NCI-H2171 (cell line): ENCODE data around the gene LCOR.

Experiments used
- DNase-seq: peaks from one replicate; lab custom pipeline; 2025; lab: John Stamatoyannopoulos, UW

The LCOR gene

GRCh38 chr10:97012470-97012869 is 180.4 kb downstream of the LCOR start:
- no peak for DNase-seq

- DNase-seq = no peak
Measured at GRCh38 chr10:97013568-97013967, 181.5 kb downstream of the LCOR start.

GRCh38 chr10:97013983-97014382 is 181.9 kb downstream of the LCOR start:
- no peak for DNase-seq

- DNase-seq = no peak
Measured at GRCh38 chr10:97015240-97015639, 183.1 kb downstream of the LCOR start.

GRCh38 chr10:97016728-97017473 is 184.8 kb downstream of the LCOR start:
- no peak for DNase-seq

- DNase-seq = no peak
Measured at GRCh38 chr10:97017474-97017903, 185.4 kb downstream of the LCOR start.

- no peak for DNase-seq
Measured at GRCh38 chr10:97018251-97019212, 186.4 kb downstream of the LCOR start.

- no peak for DNase-seq
Measured at GRCh38 chr10:97019213-97019844, 187.2 kb downstream of the LCOR start.

GRCh38 chr10:97020452-97021400 is 188.6 kb downstream of the LCOR start:
- no peak for DNase-seq

GRCh38 chr10:97022616-97023015 is 190.5 kb downstream of the LCOR start:
- no peak for DNase-seq

GRCh38 chr10:97023401-97024167 is 191.5 kb downstream of the LCOR start:
- DNase-seq = no peak

GRCh38 chr10:97024168-97025073 is 192.3 kb downstream of the LCOR start:
- no peak for DNase-seq

GRCh38 chr10:97025613-97026242 is 193.6 kb downstream of the LCOR start:
- DNase-seq = no peak

- no peak for DNase-seq
Measured at GRCh38 chr10:97028126-97028831, 196.2 kb downstream of the LCOR start.

- DNase-seq = no peak
Measured at GRCh38 chr10:97028832-97029178, 196.7 kb downstream of the LCOR start.

GRCh38 chr10:97029271-97029670 is 197.2 kb downstream of the LCOR start:
- DNase-seq = no peak

- DNase-seq = no peak
Measured at GRCh38 chr10:97030894-97031293, 198.8 kb downstream of the LCOR start.

- DNase-seq = no peak
Measured at GRCh38 chr10:97031459-97031858, 199.4 kb downstream of the LCOR start.

GRCh38 chr10:97032624-97033023 is 200.5 kb downstream of the LCOR start:
- no peak for DNase-seq
